OCI-LY7 (cell line): ENCODE results near the gene ASB4.

Experiments
- CTCF ChIP-seq: fragments of 200-600 bp; sonication (generic); conservative IDR thresholded peaks from 2 replicates; pipeline ENCODE4 v1.5.1; 2014; ENCODE audit warnings: mild to moderate bottlenecking, antibody characterized with exemption, low read length, moderate library complexity, mixed read lengths
- EZH2phosphoT487 ChIP-seq: fragments of 200-600 bp; sonication (generic); IDR thresholded peaks from 2 replicates; pipeline ENCODE4 v1.6.1; 2018; ENCODE audit warnings: low read depth, borderline replicate concordance, mild to moderate bottlenecking, mixed run types, antibody characterized with exemption, low read length, moderate library complexity, mixed read lengths

GRCh38 chr7:95553939-95554338, 68.2 kb downstream of the ASB4 start:
- TF ChIP-seq CTCF (no peak), EZH2phosphoT487 (no peak)
